ENCODE results near the gene C19orf38.

C19orf38 gene

DNA sequence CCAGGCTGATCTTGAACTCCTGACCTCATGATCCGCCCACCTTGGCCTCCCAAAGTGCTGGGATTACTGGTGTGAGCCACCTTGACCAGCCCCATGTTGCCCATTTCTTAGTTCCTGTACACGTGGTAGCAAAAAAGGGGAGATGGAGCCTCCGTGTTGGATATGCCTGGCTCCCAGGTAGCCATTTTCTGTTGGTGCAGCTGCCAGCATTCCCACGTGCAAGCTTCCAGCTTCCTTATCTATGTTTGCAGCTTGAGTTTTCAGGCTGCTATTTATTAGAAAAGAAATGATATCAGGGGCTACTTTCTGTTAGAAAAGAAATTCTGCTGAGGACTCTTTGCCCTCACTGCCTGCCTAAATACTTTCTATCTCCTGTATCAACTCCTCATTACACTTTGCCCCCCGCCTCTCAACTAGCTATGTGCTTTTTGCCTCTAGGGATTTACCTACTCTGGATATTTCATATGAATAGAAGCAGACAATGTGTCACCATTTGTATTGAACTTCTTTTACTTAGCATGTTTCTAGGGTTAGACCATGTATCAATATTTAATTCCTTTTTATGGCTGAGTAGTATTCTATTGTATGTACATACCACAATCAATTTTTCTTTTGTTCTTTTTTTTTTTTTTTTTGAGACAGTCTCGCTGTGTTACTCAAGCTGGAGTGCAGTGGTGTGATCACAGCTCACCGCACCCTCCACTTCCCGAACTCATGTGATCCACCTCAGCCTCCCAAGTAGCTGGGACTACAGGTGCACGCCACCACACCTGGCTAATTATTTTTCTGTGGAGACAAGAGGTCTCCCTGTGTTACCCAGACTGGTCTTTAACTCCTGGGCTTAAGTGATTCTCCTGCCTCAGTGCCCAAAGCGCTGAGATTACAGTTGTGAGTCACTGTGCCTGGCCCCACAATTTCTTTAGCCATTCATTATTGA is 8.8 kb upstream of the C19orf38 start:
- no peak overlapping the region for H2AFZ ChIP-seq (ENCODE audit: low read depth)

DNA sequence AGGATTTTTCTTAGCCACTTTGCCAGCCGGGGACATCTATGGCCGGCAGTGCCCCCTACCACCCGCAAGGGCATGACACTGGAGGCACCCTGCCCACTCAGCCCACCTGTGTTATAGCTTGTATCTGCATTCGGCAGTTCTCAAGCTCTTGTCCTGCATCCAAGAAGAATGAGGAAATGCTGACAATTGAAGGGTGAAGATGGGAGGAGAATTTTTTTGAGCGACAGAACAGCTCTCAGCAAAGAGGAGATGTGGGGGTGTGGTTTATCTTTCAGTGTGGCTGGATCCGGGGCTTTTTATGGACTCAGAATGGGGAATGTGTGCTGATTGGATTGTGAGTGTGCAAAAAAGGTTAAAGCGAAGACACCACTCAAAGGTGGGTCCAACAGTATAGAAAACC is 5.4 kb upstream of the C19orf38 start:
- Histone ChIP-seq H3K9ac (no peak overlapping the region), H3K4me3 (IDR thresholded peaks at IDR 0.05; ENCODE audit: insufficient read depth, low read depth, low read length) (no peak overlapping the region), H2AFZ (ENCODE audit: low read depth) (no peak overlapping the region), H3K36me3 (ENCODE audit: insufficient read depth) (no peaks in the 10 kb centered on the region), H3K4me2 (no peak overlapping the region), H3K27me3 (ENCODE audit: insufficient read depth, low read depth) (peaks cover 7% of the 10 kb centered on the region; the same call in 1 of the 2 replicates), H3K4me1 (ENCODE audit: low read depth, poor library complexity, severe bottlenecking) (no peaks in the 10 kb centered on the region), H3K27ac (no peak overlapping the region), H3K79me2 (ENCODE audit: insufficient read depth, low read depth) (no peaks in the 10 kb centered on the region), H4K20me1 (ENCODE audit: insufficient read depth) (no peaks in the 10 kb centered on the region)
- TF ChIP-seq, protein P1, sequence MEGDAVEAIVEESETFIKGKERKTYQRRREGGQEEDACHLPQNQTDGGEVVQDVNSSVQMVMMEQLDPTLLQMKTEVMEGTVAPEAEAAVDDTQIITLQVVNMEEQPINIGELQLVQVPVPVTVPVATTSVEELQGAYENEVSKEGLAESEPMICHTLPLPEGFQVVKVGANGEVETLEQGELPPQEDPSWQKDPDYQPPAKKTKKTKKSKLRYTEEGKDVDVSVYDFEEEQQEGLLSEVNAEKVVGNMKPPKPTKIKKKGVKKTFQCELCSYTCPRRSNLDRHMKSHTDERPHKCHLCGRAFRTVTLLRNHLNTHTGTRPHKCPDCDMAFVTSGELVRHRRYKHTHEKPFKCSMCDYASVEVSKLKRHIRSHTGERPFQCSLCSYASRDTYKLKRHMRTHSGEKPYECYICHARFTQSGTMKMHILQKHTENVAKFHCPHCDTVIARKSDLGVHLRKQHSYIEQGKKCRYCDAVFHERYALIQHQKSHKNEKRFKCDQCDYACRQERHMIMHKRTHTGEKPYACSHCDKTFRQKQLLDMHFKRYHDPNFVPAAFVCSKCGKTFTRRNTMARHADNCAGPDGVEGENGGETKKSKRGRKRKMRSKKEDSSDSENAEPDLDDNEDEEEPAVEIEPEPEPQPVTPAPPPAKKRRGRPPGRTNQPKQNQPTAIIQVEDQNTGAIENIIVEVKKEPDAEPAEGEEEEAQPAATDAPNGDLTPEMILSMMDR (conservative IDR thresholded peaks at IDR 0.05; ENCODE audit: low read depth, low read length), result no peak

More for the DNA sequence above, 8.8 kb upstream of the C19orf38 start:
- Histone ChIP-seq H3K9ac (no peak overlapping the region), H3K27ac (no peak overlapping the region), H3K4me2 (no peak overlapping the region), H3K27me3 (ENCODE audit: insufficient read depth, low read depth) (peaks cover 7% of the 10 kb centered on the region; the same call in 1 of the 2 replicates), H4K20me1 (ENCODE audit: insufficient read depth) (no peaks in the 10 kb centered on the region), H3K4me3 (IDR thresholded peaks at IDR 0.05; ENCODE audit: insufficient read depth, low read depth, low read length) (no peak overlapping the region), H3K79me2 (ENCODE audit: insufficient read depth, low read depth) (no peaks in the 10 kb centered on the region), H3K36me3 (ENCODE audit: insufficient read depth) (no peaks in the 10 kb centered on the region), H3K4me1 (ENCODE audit: low read depth, poor library complexity, severe bottlenecking) (peaks cover 7% of the 10 kb centered on the region)
- TF ChIP-seq, protein P1 (conservative IDR thresholded peaks at IDR 0.05; ENCODE audit: low read depth, low read length), result no peak

DNA sequence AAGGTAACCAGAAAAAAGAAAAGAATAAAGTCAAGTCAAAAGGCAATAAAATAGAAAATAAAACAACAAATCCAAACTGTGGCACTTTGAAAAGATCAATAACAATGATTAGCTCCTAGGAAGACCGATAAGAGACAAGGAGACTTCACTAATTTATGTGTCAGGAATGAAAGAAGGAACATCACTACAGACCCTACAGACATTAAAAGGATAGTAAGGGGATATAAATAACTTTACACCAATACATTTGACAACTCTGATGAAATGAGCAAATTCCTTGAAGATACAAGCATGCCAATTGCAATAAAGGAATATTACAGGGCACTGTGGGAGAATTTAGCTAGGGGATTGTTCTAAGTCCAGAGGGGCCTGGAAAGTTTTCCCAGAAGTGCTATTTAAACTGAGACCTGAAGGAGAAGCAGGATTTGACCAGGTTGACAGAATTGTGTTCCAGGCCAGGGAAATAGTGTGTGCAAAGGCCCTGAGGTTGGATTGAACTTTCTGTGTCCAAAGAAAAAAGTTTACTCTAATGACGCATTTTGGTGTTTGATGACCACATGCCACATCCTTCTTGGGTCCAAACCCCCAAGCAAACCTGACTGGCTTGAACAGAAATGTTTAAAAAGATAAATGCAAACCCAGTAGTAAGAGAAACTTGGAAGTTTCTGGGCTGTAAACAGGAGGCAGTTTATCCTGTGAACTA is 1.6 kb upstream of the C19orf38 start:
- TF ChIP-seq, protein P1 (conservative IDR thresholded peaks at IDR 0.05; ENCODE audit: low read depth, low read length), result no peak
- Histone ChIP-seq H3K27ac (no peak overlapping the region), H3K36me3 (ENCODE audit: insufficient read depth) (no peaks in the 10 kb centered on the region), H3K4me2 (no peak overlapping the region), H3K79me2 (ENCODE audit: insufficient read depth, low read depth) (no peaks in the 10 kb centered on the region), H2AFZ (ENCODE audit: low read depth) (no peak overlapping the region), H3K4me1 (ENCODE audit: low read depth, poor library complexity, severe bottlenecking) (no peaks in the 10 kb centered on the region), H3K4me3 (IDR thresholded peaks at IDR 0.05; ENCODE audit: insufficient read depth, low read depth, low read length) (no peak overlapping the region), H3K9ac (no peak overlapping the region), H4K20me1 (ENCODE audit: insufficient read depth) (no peaks in the 10 kb centered on the region), H3K27me3 (ENCODE audit: insufficient read depth, low read depth) (no peaks in the 10 kb centered on the region; the same call in 1 of the 2 replicates)

DNA sequence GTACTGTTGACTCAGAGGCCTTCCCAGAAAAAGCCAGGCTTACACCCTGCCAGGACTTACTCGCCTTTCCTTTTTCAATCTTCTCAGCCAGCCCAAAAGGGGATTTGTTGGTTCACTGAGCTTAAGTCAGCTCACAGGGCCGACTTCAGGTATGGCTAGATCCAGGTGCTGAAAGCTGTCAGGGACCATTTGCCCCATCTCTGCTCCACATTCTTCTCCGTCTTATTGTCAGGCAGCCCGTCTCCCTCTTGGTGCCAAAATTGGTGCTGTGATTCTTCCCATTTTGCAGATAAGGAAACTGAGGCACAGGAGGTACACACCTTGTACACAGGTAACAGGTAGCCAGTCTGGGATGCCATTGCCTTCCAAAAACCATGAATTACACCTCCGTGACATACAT is 2.4 kb downstream of the C19orf38 start:
- TF ChIP-seq, protein P1 (conservative IDR thresholded peaks at IDR 0.05; ENCODE audit: low read depth, low read length), result no peak
- Histone ChIP-seq H3K79me2 (ENCODE audit: insufficient read depth, low read depth) (no peaks in the 10 kb centered on the region), H3K4me1 (ENCODE audit: low read depth, poor library complexity, severe bottlenecking) (no peaks in the 10 kb centered on the region), H3K4me3 (IDR thresholded peaks at IDR 0.05; ENCODE audit: insufficient read depth, low read depth, low read length) (no peak overlapping the region), H2AFZ (ENCODE audit: low read depth) (no peak overlapping the region), H3K9ac (no peak overlapping the region), H3K4me2 (no peak overlapping the region), H4K20me1 (ENCODE audit: insufficient read depth) (no peaks in the 10 kb centered on the region), H3K27ac (no peak overlapping the region), H3K36me3 (ENCODE audit: insufficient read depth) (no peaks in the 10 kb centered on the region), H3K27me3 (ENCODE audit: insufficient read depth, low read depth) (no peaks in the 10 kb centered on the region; the same call in 1 of the 2 replicates)

All from KMS-11 (cell line).